CD14-positive monocyte (primary cell): ENCODE results near the gene KCNK1. TPM values are rescaled to one million over a fixed set of nuclear protein-coding genes. Genes with fewer than 3 reads are reported as not detected.
"Not testable (repeated sequence)": the region's sequence is repeated elsewhere in the genome, so short reads cannot be mapped to it uniquely, and the experiment has no call there.

ENCODE experiments used
- DNase-seq, 3 donors: peaks; one replicate each; pipeline ENCODE4 v3.0.0-alpha.2; 2011 to 2022
- H2AFZ ChIP-seq: 2 replicates; pipeline ENCODE4 v1.6.0; 2012; ENCODE audit warnings: mild to moderate bottlenecking, low read depth, low read length, inconsistent platforms; ENCODE audit not compliant: insufficient read depth, poor library complexity, severe bottlenecking
- H3K27ac ChIP-seq, 2 donors: 1 replicate in 1 of 2; 2 replicates in 1 of 2; pipeline ENCODE4 v1.5.1; 2012 to 2013; ENCODE audit warnings: low read length in 2 of 2, control low read depth in 1 of 2, inconsistent platforms in 1 of 2, low read depth in 1 of 2, mild to moderate bottlenecking in 1 of 2
- H3K27me3 ChIP-seq, 2 donors: one replicate each; pipeline versions ENCODE4 v1.6.0 to v1.6.1; 2011 to 2013; ENCODE audit warnings: low read length in 2 of 2; ENCODE audit not compliant: control insufficient read depth in 2 of 2, insufficient read depth in 2 of 2
- H3K36me3 ChIP-seq, 2 donors: replicated peaks in 1 of 2; 1 replicate in 1 of 2; 2 replicates in 1 of 2; pipeline versions ENCODE4 v1.5.1 to v1.6.1; 2012 to 2013; ENCODE audit warnings: low read length in 2 of 2, control low read depth in 1 of 2, inconsistent platforms in 1 of 2, mild to moderate bottlenecking in 1 of 2; ENCODE audit not compliant: insufficient read depth in 2 of 2, control insufficient read depth in 1 of 2
- H3K4me1 ChIP-seq, 2 donors: 1 replicate in 1 of 2; 2 replicates in 1 of 2; pipeline versions ENCODE4 v1.5.1 to v1.6.1; 2012 to 2013; ENCODE audit warnings: low read length in 2 of 2, control low read depth in 1 of 2, inconsistent platforms in 1 of 2, mild to moderate bottlenecking in 1 of 2, moderate library complexity in 1 of 2; ENCODE audit not compliant: insufficient read depth in 2 of 2, control insufficient read depth in 1 of 2
- H3K4me2 ChIP-seq: replicated peaks from 2 replicates; pipeline ENCODE3; 2012; ENCODE audit warnings: low read length, moderate library complexity, mild to moderate bottlenecking; ENCODE audit not compliant: poor library complexity, severe bottlenecking; ENCODE audit errors: extremely low read depth
- H3K4me3 ChIP-seq, 3 experiments: fragments of 200-600 bp in 1 of 3; sonication (generic) in 1 of 3; replicated peaks in 1 of 3; 1 replicate in 2 of 3; 2 replicates in 1 of 3; pipeline ENCODE4 v1.5.1; 2011 to 2013; ENCODE audit warnings: low read length in 3 of 3, mild to moderate bottlenecking in 3 of 3, control low read depth in 2 of 3, low read depth in 2 of 3, inconsistent platforms in 1 of 3, moderate library complexity in 1 of 3
- H3K79me2 ChIP-seq: 2 replicates; pipeline ENCODE4 v1.6.0; 2012; ENCODE audit warnings: mild to moderate bottlenecking, control low read depth, inconsistent platforms, low read length, moderate library complexity; ENCODE audit not compliant: insufficient read depth
- H3K9ac ChIP-seq: 2 replicates; pipeline ENCODE4 v1.6.0; 2017; ENCODE audit warnings: low read length, mild to moderate bottlenecking; ENCODE audit not compliant: insufficient read depth, poor library complexity, severe bottlenecking
- H3K9me3 ChIP-seq, 2 donors: replicated peaks in 1 of 2; 1 replicate in 1 of 2; 2 replicates in 1 of 2; pipeline versions ENCODE4 v1.5.1 to v1.6.1; 2012 to 2013; ENCODE audit warnings: low read length in 2 of 2, control low read depth in 1 of 2; ENCODE audit not compliant: control insufficient read depth in 1 of 2, insufficient read depth in 1 of 2
- H4K20me1 ChIP-seq: 2 replicates; pipeline ENCODE4 v1.6.0; 2012; ENCODE audit warnings: mild to moderate bottlenecking, low read length, control low read depth, moderate library complexity; ENCODE audit not compliant: insufficient read depth
- H3K27ac Mint-ChIP-seq, 7 donors: one replicate each; pipeline ENCODE4 v1.8.0; 2020; ENCODE audit warnings: mild to moderate bottlenecking in 7 of 7, mixed read lengths in 7 of 7, moderate library complexity in 6 of 7, inconsistent platforms in 2 of 7
- H3K27me3 Mint-ChIP-seq, 3 donors: one replicate each; pipeline ENCODE4 v1.8.0; 2021 to 2022; ENCODE audit warnings: low read depth in 3 of 3, mild to moderate bottlenecking in 3 of 3, mixed read lengths in 3 of 3, moderate library complexity in 3 of 3, inconsistent platforms in 1 of 3
- H3K36me3 Mint-ChIP-seq, 2 donors: one replicate each; pipeline ENCODE4 v1.8.0; 2020; ENCODE audit warnings: mixed read lengths in 2 of 2, inconsistent platforms in 1 of 2, mild to moderate bottlenecking in 1 of 2
- H3K4me1 Mint-ChIP-seq: one replicate; pipeline ENCODE4 v1.8.0; 2020; ENCODE audit warnings: mild to moderate bottlenecking, mixed read lengths
- H3K4me3 Mint-ChIP-seq, 2 donors: one replicate each; pipeline ENCODE4 v1.8.0; 2020; ENCODE audit warnings: mild to moderate bottlenecking in 2 of 2, mixed read lengths in 2 of 2, moderate library complexity in 1 of 2
- H3K9me3 Mint-ChIP-seq, 7 donors: one replicate each; pipeline ENCODE4 v1.8.0; 2020 to 2022; ENCODE audit warnings: mixed read lengths in 7 of 7, mild to moderate bottlenecking in 6 of 7, moderate library complexity in 6 of 7, inconsistent platforms in 2 of 7
- WGBS: methylation state at CpG from one replicate; pipeline ENCODE4 v1.1.5; 2013; ENCODE audit warnings: missing lambda C conversion rate; ENCODE audit not compliant: insufficient coverage; 5-methylcytosine and 5-hydroxymethylcytosine counted together
- intact Hi-C, 2 donors: fragments of 100-400 bp; cut with micrococcal nuclease; formaldehyde crosslinking; loops; one replicate each; pipeline versions ENCODE4 v1.15.0 to v1.15.1; 2023
- polyA plus RNA-seq, 3 donors: library from polyadenylated mRNA; depleted of rRNA in 1 of 3; unstranded in 2 of 3; stranded (reverse) in 1 of 3; fragments of 300-500 nt in 2 of 3; fragments of >200 nt in 1 of 3; fragmentation: Illumina TruSeq in 2 of 3; gene quantifications; 1 replicate in 2 of 3; 2 replicates in 1 of 3; pipeline ENCODE4 v1.2.3, GENCODE V29; 2012 to 2021
- TF ChIP-seq, protein P1 (sequence below): fragments of 200-600 bp; IDR thresholded peaks from one replicate; pipeline ENCODE4 v1.8.0; 2022; ENCODE audit warnings: antibody characterized with exemption, mild to moderate bottlenecking

Gene KCNK1
- polyA plus RNA-seq, 3 donors = not detected

DNA sequence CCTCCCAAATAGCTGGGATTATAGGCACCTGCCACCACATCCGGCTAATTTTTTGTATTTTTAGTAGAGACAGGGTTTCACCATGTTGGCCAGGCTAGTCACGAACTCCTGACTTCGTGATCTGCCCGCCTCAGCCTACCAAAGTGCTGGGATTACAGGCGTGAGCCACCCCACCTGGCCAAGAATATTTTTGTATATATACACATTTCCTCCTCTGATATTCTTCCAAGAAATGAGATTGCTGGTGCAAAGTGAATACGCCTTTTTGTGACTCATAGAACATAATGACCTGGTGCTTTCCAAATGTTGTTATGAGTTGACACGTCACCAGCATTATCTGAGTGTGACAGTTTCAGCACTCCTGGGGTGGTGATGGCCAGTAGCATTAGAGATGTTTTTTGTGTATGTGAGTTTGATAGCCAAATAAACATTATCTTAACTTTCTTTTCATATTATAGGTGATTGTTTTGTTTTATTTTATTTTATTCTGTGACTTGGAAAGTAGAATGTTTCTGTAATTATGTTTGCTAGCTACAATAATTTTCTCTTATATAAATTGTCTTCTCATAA lies 54.9 kb downstream of the KCNK1 start:
- H3K4me1 Mint-ChIP-seq = no peaks in the 10 kb centered on the region

DNA sequence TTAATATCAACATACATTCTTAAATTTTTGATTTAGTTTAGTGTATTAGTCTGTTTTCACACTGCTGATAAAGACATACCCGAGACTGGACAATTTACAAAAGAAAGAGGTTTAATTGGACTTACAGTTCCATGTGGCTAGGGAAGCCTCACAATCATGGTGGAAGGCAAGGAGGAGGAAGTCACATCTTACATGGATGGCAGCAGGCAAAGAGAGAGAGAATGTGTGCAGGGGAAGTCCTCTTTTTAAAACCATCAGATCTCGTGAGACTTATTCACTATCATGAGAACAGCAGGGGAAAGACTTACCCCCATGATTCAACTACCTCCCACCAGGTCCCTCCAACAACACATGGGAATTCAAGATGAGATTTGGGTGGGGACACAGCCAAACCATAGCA lies 56.5 kb downstream of the KCNK1 start:
- H3K9me3 ChIP-seq, H2AFZ ChIP-seq, H3K4me3 Mint-ChIP-seq, H3K9ac ChIP-seq, DNase-seq, H3K79me2 ChIP-seq, H3K36me3 ChIP-seq, H3K36me3 Mint-ChIP-seq, H3K4me2 ChIP-seq, H3K4me1 Mint-ChIP-seq, H3K27ac Mint-ChIP-seq, H3K27me3 Mint-ChIP-seq, H4K20me1 ChIP-seq, H3K27ac ChIP-seq, H3K4me1 ChIP-seq, intact Hi-C loops, H3K9me3 Mint-ChIP-seq, H3K27me3 ChIP-seq, H3K4me3 ChIP-seq: not testable (repeated sequence)
- 100% methylated on average over 1 of the region's 2 CpGs for WGBS

More for the DNA sequence above, 54.9 kb downstream of the KCNK1 start:
- WGBS = 80% methylated on average over 1 of the region's 7 CpGs
- Histone ChIP-seq H3K79me2 (no peaks in the 10 kb centered on the region), H3K4me1 (no peaks in the 10 kb centered on the region), H3K27ac (no peak overlapping the region), H3K9me3 (no peaks in the 10 kb centered on the region), H3K27me3 (no peaks in the 10 kb centered on the region), H3K4me3 (no peak overlapping the region), H3K9ac (no peak overlapping the region), H3K36me3 (no peaks in the 10 kb centered on the region), H3K4me2 (no peak overlapping the region), H2AFZ (no peak overlapping the region), H4K20me1 (no peaks in the 10 kb centered on the region)
- no peak for DNase-seq
- TF ChIP-seq, protein P1, sequence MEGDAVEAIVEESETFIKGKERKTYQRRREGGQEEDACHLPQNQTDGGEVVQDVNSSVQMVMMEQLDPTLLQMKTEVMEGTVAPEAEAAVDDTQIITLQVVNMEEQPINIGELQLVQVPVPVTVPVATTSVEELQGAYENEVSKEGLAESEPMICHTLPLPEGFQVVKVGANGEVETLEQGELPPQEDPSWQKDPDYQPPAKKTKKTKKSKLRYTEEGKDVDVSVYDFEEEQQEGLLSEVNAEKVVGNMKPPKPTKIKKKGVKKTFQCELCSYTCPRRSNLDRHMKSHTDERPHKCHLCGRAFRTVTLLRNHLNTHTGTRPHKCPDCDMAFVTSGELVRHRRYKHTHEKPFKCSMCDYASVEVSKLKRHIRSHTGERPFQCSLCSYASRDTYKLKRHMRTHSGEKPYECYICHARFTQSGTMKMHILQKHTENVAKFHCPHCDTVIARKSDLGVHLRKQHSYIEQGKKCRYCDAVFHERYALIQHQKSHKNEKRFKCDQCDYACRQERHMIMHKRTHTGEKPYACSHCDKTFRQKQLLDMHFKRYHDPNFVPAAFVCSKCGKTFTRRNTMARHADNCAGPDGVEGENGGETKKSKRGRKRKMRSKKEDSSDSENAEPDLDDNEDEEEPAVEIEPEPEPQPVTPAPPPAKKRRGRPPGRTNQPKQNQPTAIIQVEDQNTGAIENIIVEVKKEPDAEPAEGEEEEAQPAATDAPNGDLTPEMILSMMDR = no peak
- H3K27me3 Mint-ChIP-seq = peaks cover 0 to 2% (median 0%) of the 10 kb centered on the region in 3 donors
- no peak overlapping the region for H3K4me3 Mint-ChIP-seq
- H3K27ac Mint-ChIP-seq = no peak overlapping the region
- H3K36me3 Mint-ChIP-seq = no peaks in the 10 kb centered on the region
- intact Hi-C loops = no loop called here
- peaks cover 0 to 7% (median 2%) of the 10 kb centered on the region in 7 donors for H3K9me3 Mint-ChIP-seq
